ENCODE measurements around the gene MRPL19. TPM values are rescaled to one million over a fixed set of nuclear protein-coding genes. Genes with fewer than 3 reads are reported as not detected.

Gene MRPL19
- total and polyA plus RNA-seq, 7 experiments from 2014 or later, result 14.2 to 44.8 (median 26.2) TPM

DNA sequence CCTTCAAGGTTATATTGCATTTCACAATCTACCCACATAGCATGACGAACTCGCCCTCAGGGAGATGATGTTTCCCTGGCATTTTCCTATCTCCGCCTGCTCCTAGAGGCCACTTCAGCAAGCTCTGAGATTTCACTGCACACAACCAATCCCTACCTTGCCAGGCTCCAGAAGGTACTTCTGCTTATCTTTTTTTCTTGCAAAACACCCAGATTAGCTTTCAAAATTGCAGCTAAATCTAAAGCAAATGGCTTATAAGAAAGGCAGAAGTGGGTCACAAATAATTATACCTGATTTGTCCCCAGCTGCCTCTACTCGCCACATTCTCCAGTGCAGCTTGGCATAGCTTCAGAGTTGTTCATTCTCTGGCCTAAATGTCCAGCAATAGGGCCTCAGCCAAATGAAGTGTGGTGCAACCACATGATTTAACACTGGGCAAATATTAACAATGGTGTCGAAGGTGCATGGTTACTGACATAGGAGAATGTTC, 32.4 kb upstream of the MRPL19 start:
- intact Hi-C loops (cut with micrococcal nuclease), result no loop called here
- Histone ChIP-seq H3K36me3 (ENCODE audit: control insufficient read depth in 2 of 3, insufficient read depth in 3 of 3, low read length in 3 of 3) (no peaks in the 10 kb centered on the region), H3K27ac (ENCODE audit: low read depth, low read length) (no peak overlapping the region), H3K9me3 (ENCODE audit: control insufficient read depth in 2 of 3, low read length in 3 of 3) (no peaks in the 10 kb centered on the region), H3K27me3 (ENCODE audit: control insufficient read depth in 2 of 2, insufficient read depth in 2 of 2, low read length in 2 of 2) (peaks cover 0 to 4% of the 10 kb centered on the region in 2 donors), H3K4me1 (ENCODE audit: control insufficient read depth in 2 of 2, insufficient read depth in 2 of 2, low read length in 2 of 2) (no peaks in the 10 kb centered on the region), H3K4me3 (ENCODE audit: low read length) (no peak overlapping the region)
- ChIA-PET POLR2A (no interaction called here), CTCF (no interaction called here)
- DNase-seq (no peak), ATAC-seq (no peak)
- Mint-ChIP-seq H3K27ac (no peak overlapping the region), H3K36me3 (peaks cover 0 to 5% (median 0%) of the 10 kb centered on the region in 5 donors), H3K4me1 (no peaks in the 10 kb centered on the region), H3K27me3 (peaks cover 20 to 35% (median 31%) of the 10 kb centered on the region in 5 donors), H3K4me3 (no peak overlapping the region), H3K9me3 (peaks cover 0 to 8% (median 0%) of the 10 kb centered on the region in 11 donors)

DNA sequence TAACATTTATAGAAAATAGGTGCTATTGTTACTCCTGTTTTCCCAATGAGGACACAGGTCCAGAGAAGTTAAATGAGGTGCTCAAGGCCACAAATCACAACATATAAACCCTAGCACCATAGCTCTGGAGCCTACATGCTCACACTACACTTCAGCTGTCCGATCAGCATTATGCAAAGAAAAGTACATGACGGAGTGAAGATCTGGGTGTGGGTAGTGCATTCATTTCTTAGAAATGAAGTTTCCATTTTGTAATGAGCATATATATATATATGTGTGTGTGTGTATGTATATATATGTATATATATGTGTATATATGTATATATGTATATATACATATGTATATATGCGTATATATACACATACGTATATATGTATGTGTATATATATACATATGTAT, 30.2 kb upstream of the MRPL19 start:
- Mint-ChIP-seq H3K27ac (no peak overlapping the region), H3K9me3 (peaks cover 0 to 8% (median 0%) of the 10 kb centered on the region in 11 donors), H3K27me3 (peaks cover 14 to 25% (median 16%) of the 10 kb centered on the region in 5 donors), H3K36me3 (peaks cover 0 to 5% (median 0%) of the 10 kb centered on the region in 5 donors), H3K4me1 (no peaks in the 10 kb centered on the region), H3K4me3 (no peak overlapping the region)
- DNase-seq, result no peak
- ChIA-PET CTCF (no interaction called here), POLR2A (no interaction called here)
- Histone ChIP-seq H3K9me3 (ENCODE audit: control insufficient read depth in 2 of 3, low read length in 3 of 3) (no peaks in the 10 kb centered on the region), H3K27ac (ENCODE audit: low read depth, low read length) (no peak overlapping the region), H3K4me1 (ENCODE audit: control insufficient read depth in 2 of 2, insufficient read depth in 2 of 2, low read length in 2 of 2) (no peaks in the 10 kb centered on the region), H3K4me3 (ENCODE audit: low read length) (no peak overlapping the region), H3K36me3 (ENCODE audit: control insufficient read depth in 2 of 3, insufficient read depth in 3 of 3, low read length in 3 of 3) (no peaks in the 10 kb centered on the region), H3K27me3 (ENCODE audit: control insufficient read depth in 2 of 2, insufficient read depth in 2 of 2, low read length in 2 of 2) (no peaks in the 10 kb centered on the region)
- intact Hi-C loops (cut with micrococcal nuclease), result no loop called here
- ATAC-seq, result no peak

- H3K27ac ChIP-seq (ENCODE audit: low read depth, low read length), result no peak overlapping the region
- ATAC-seq (no peak), DNase-seq (no peak)
- intact Hi-C loops (cut with micrococcal nuclease), result no loop called here
- no peaks in the 10 kb centered on the region for H3K36me3 ChIP-seq (ENCODE audit: control insufficient read depth in 2 of 3, insufficient read depth in 3 of 3, low read length in 3 of 3)
- H3K4me1 Mint-ChIP-seq, result no peaks in the 10 kb centered on the region
- no peak overlapping the region for H3K4me3 ChIP-seq (ENCODE audit: low read length)
- POLR2A ChIA-PET, result no interaction called here
- no peak overlapping the region for H3K4me3 Mint-ChIP-seq
- no peaks in the 10 kb centered on the region for H3K4me1 ChIP-seq (ENCODE audit: control insufficient read depth in 2 of 2, insufficient read depth in 2 of 2, low read length in 2 of 2)
- CTCF ChIA-PET, result no interaction called here
- H3K36me3 Mint-ChIP-seq, result peaks cover 0 to 5% (median 0%) of the 10 kb centered on the region in 5 donors
- peaks cover 0 to 8% (median 0%) of the 10 kb centered on the region in 11 donors for H3K9me3 Mint-ChIP-seq
- no peaks in the 10 kb centered on the region for H3K27me3 ChIP-seq (ENCODE audit: control insufficient read depth in 2 of 2, insufficient read depth in 2 of 2, low read length in 2 of 2)
- no peak overlapping the region for H3K27ac Mint-ChIP-seq
- no peaks in the 10 kb centered on the region for H3K9me3 ChIP-seq (ENCODE audit: control insufficient read depth in 2 of 3, low read length in 3 of 3)
- H3K27me3 Mint-ChIP-seq, result peaks cover 10 to 20% (median 13%) of the 10 kb centered on the region in 5 donors
Observed at GRCh38 chr2:75616933-75617332, 29.6 kb upstream of the MRPL19 start.

DNA sequence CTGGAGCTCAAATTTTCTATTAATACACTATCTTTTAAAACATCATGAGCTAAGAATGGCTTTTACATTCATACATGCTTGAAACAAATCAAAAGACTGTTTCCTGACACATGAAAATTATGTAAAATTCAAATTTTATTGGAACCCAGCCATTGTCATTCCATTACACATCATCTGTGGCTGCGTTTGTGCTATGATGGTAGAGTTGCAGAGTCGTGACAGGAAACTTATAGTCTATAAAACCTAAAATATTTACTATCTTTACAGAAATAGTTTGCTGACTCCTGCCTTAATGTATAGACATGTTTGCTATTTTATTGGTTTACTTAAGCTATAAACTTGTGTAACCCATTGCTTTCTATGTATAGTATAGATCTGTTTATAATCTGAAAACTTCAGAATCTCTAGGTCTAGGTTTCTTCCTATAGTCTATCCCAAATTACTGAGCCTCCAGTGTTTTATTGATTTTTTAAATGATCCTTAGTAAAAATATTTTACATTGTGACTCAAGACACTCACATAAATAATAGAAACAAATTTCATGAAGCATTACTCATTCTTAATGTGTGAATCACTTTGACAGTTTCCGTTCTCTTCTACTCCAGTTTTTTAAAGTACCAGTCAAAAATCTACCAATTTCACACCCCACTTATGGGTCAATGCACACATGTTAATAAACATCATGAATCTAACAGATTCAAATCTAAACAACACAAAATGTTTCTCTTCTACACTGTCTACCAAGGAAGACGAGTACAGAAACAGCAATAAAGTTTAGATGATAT, 26.4 kb upstream of the MRPL19 start:
- Histone ChIP-seq H3K36me3 (ENCODE audit: control insufficient read depth in 2 of 3, insufficient read depth in 3 of 3, low read length in 3 of 3) (no peaks in the 10 kb centered on the region), H3K27me3 (ENCODE audit: control insufficient read depth in 2 of 2, insufficient read depth in 2 of 2, low read length in 2 of 2) (no peaks in the 10 kb centered on the region), H3K9me3 (ENCODE audit: control insufficient read depth in 2 of 3, low read length in 3 of 3) (no peaks in the 10 kb centered on the region), H3K4me1 (ENCODE audit: control insufficient read depth in 2 of 2, insufficient read depth in 2 of 2, low read length in 2 of 2) (no peaks in the 10 kb centered on the region), H3K27ac (ENCODE audit: low read depth, low read length) (no peak overlapping the region), H3K4me3 (ENCODE audit: low read length) (no peak overlapping the region)
- H3K9me3 Mint-ChIP-seq, result peaks cover 0 to 8% (median 0%) of the 10 kb centered on the region in 11 donors
- DNase-seq (no peak), ATAC-seq (no peak)
- no peak overlapping the region for H3K4me3 Mint-ChIP-seq
- peaks cover 0 to 5% (median 0%) of the 10 kb centered on the region in 5 donors for H3K36me3 Mint-ChIP-seq
- H3K27me3 Mint-ChIP-seq, result peaks cover 7 to 27% (median 23%) of the 10 kb centered on the region in 5 donors
- no peak overlapping the region for H3K27ac Mint-ChIP-seq
- no peaks in the 10 kb centered on the region for H3K4me1 Mint-ChIP-seq
- ChIA-PET CTCF (interaction anchor here (1.1 kb wide), 1 partner anchor 10 kb away, joined by 3 read pairs; no protein-coding TSS in a partner anchor), POLR2A (no interaction called here)
- intact Hi-C loops (cut with micrococcal nuclease), result loop anchor here in 1 of 2 donors (10.0 kb wide), 1 partner anchor 925 kb away; no protein-coding TSS in a partner anchor

GRCh38 chr2:75621228-75621627, 25.4 kb upstream of the MRPL19 start:
- POLR2A ChIA-PET, result no interaction called here
- Mint-ChIP-seq H3K9me3 (peaks cover 0 to 8% (median 0%) of the 10 kb centered on the region in 11 donors), H3K36me3 (peaks cover 0 to 5% (median 0%) of the 10 kb centered on the region in 5 donors), H3K27ac (no peak overlapping the region), H3K4me1 (no peaks in the 10 kb centered on the region), H3K4me3 (no peak overlapping the region), H3K27me3 (peaks cover 7 to 29% (median 26%) of the 10 kb centered on the region in 5 donors)
- Histone ChIP-seq H3K27me3 (ENCODE audit: control insufficient read depth in 2 of 2, insufficient read depth in 2 of 2, low read length in 2 of 2) (no peaks in the 10 kb centered on the region), H3K4me3 (ENCODE audit: low read length) (no peak overlapping the region), H3K27ac (ENCODE audit: low read depth, low read length) (no peak overlapping the region), H3K4me1 (ENCODE audit: control insufficient read depth in 2 of 2, insufficient read depth in 2 of 2, low read length in 2 of 2) (no peaks in the 10 kb centered on the region), H3K9me3 (ENCODE audit: control insufficient read depth in 2 of 3, low read length in 3 of 3) (no peaks in the 10 kb centered on the region), H3K36me3 (ENCODE audit: control insufficient read depth in 2 of 3, insufficient read depth in 3 of 3, low read length in 3 of 3) (no peaks in the 10 kb centered on the region)
- DNase-seq, result no peak
- no peak for ATAC-seq
- intact Hi-C loops (cut with micrococcal nuclease), result loop anchor here in 1 of 2 donors (10.0 kb wide), 1 partner anchor 926 kb away; no protein-coding TSS in a partner anchor
- CTCF ChIA-PET, result no interaction called here

DNA sequence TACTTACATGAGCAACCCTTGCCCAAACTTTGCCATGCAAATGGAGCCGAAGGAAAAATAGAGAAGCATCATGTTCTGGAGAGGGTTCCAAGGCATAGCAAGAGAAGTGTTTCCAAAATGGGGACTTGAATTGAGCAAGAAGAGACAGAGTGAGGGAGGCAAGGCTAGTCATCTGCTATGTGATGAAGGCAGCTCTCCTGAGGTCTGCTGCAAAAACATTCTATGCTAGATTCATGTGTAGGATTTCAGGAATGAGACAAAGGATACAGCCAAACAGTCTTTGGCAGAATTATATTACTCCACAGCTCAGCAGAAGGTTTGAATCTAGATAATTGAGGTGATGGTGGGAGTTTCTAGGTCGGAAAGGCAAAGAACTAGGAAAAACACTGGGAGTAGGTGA, 24.1 kb upstream of the MRPL19 start:
- ATAC-seq (no peak), DNase-seq (no peak)
- Mint-ChIP-seq H3K4me1 (no peaks in the 10 kb centered on the region), H3K9me3 (peaks cover 0 to 1% (median 0%) of the 10 kb centered on the region in 11 donors), H3K36me3 (peaks cover 0 to 3% (median 0%) of the 10 kb centered on the region in 5 donors), H3K27ac (no peak overlapping the region), H3K4me3 (no peak overlapping the region), H3K27me3 (peaks cover 13 to 37% (median 28%) of the 10 kb centered on the region in 5 donors)
- H3K27me3 ChIP-seq (ENCODE audit: control insufficient read depth in 2 of 2, insufficient read depth in 2 of 2, low read length in 2 of 2), result no peaks in the 10 kb centered on the region
- intact Hi-C loops (cut with micrococcal nuclease), result loop anchor here in 1 of 2 donors (10.0 kb wide), 1 partner anchor 928 kb away; no protein-coding TSS in a partner anchor
- CTCF ChIA-PET, result interaction anchor here (1.2 kb wide), 1 partner anchor 10 kb away, joined by 4 read pairs; no protein-coding TSS in a partner anchor
- POLR2A ChIA-PET, result no interaction called here
- no peaks in the 10 kb centered on the region for H3K36me3 ChIP-seq (ENCODE audit: control insufficient read depth in 2 of 3, insufficient read depth in 3 of 3, low read length in 3 of 3)
- H3K4me3 ChIP-seq (ENCODE audit: low read length), result no peak overlapping the region
- H3K27ac ChIP-seq (ENCODE audit: low read depth, low read length), result no peak overlapping the region
- H3K9me3 ChIP-seq (ENCODE audit: control insufficient read depth in 2 of 3, low read length in 3 of 3), result no peaks in the 10 kb centered on the region
- no peaks in the 10 kb centered on the region for H3K4me1 ChIP-seq (ENCODE audit: control insufficient read depth in 2 of 2, insufficient read depth in 2 of 2, low read length in 2 of 2)

Measured in naive thymus-derived CD4-positive, alpha-beta T cell (primary cell).